Psoas muscle (tissue), 8 donors: Measurements from ENCODE around the gene FGF1. TPM values are rescaled to one million over a fixed set of nuclear protein-coding genes. Genes with fewer than 3 reads are reported as not detected.
A peak's percentile ranks its signal among the peaks of the same experiment; 100 is the strongest.

Experiments used
- ATAC-seq, 4 donors: fragments of 200-7000 bp; cut with Tn5 transposase; one replicate each; pipeline ENCODE4 v1.9.1; 2020; ENCODE audit warnings: moderate library complexity in 3 of 4, mild to moderate bottlenecking in 2 of 4
- DNase-seq, 2 donors: peaks; one replicate each; pipeline ENCODE4 v3.0.0-alpha.2; 2020
- H3K27ac ChIP-seq: fragments of 200-600 bp; one replicate; pipeline ENCODE4 v1.8.0; 2022
- H3K27me3 ChIP-seq, 3 donors: fragments of 200-600 bp in 1 of 3; one replicate each; pipeline versions ENCODE4 v1.6.1 to v1.8.0; 2013 to 2022; ENCODE audit warnings: low read length in 2 of 3, mild to moderate bottlenecking in 2 of 3, moderate library complexity in 1 of 3; ENCODE audit not compliant: insufficient read depth in 3 of 3
- H3K36me3 ChIP-seq, 2 donors: fragments of 200-600 bp in 1 of 2; one replicate each; pipeline versions ENCODE4 v1.6.1 to v1.8.0; 2013 to 2022; ENCODE audit warnings: low read depth in 1 of 2, mild to moderate bottlenecking in 1 of 2, moderate library complexity in 1 of 2; ENCODE audit not compliant: insufficient read depth in 1 of 2
- H3K4me1 ChIP-seq: fragments of 200-600 bp; one replicate; pipeline ENCODE4 v1.8.0; 2022
- H3K4me3 ChIP-seq: fragments of 200-600 bp; one replicate; pipeline ENCODE4 v1.8.0; 2022; ENCODE audit warnings: mild to moderate bottlenecking
- H3K9me3 ChIP-seq: fragments of 200-600 bp; one replicate; pipeline ENCODE4 v1.8.0; 2022
- CTCF ChIP-seq: fragments of 200-600 bp; IDR thresholded peaks from one replicate; pipeline ENCODE4 v1.8.0; 2022; ENCODE audit warnings: antibody characterized with exemption
- WGBS, 3 donors: extraction: QIAGEN DNeasy Blood & Tissue Kit; methylation state at CpG; one replicate each; pipeline versions ENCODE4 v1.1.6 to v1.1.7; 2013; 5-methylcytosine and 5-hydroxymethylcytosine counted together
- intact Hi-C, 2 donors: fragments of 100-400 bp; cut with DNase I; formaldehyde crosslinking; loops; one replicate each; pipeline versions ENCODE4 v1.11.0 to v1.14.2; 2022
- polyA plus RNA-seq, 3 donors: library from polyadenylated mRNA; stranded (reverse); fragments of 200-250 nt; gene quantifications; one replicate each; pipeline ENCODE4 v1.2.3, GENCODE V29; 2013
- total RNA-seq, 4 donors: library from RNA; stranded (reverse); fragmentation: NEBNext Ultra II Directional in 2 of 4; extraction: Animal tissue kit (Norgen Biotek cat#: 25700) in 2 of 4; gene quantifications; one replicate each; pipeline versions ENCODE4 v1.2.1 to v1.2.4, GENCODE V29; 2021 to 2023
- donor health status: healthy with polysubstance abuse.
- donor health status: DM: no; HTN: no; CAD: no; lungs with moderate emphysema.
- donor health status: Bipolar disorder and iron deficiency.
- donor health status: healthy.
- donor health status: DM: yes; HTN: yes; CAD: no.
- donor health status: DM: no; HTN: no; CAD: no.
- donor health status: DM: no; HTN: no; CAD: no.
- donor health status: DM: yes; HTN: yes; CAD: no.

Gene FGF1
- total and polyA plus RNA-seq, 7 donors = 0.34 to 7.1 (median 1.00) TPM

- Histone ChIP-seq H3K27me3 (no peaks in the 10 kb centered on the region), H3K4me1 (peaks cover 10% of the 10 kb centered on the region), H3K9me3 (no peaks in the 10 kb centered on the region), H3K4me3 (no peak overlapping the region), H3K36me3 (no peaks in the 10 kb centered on the region), H3K27ac (no peak overlapping the region)
- no peak for ATAC-seq
- TF ChIP-seq CTCF = no peak
- 82 to 92% (median 89%) methylated on average over 3 of the region's 3 CpGs for WGBS, 3 donors
- no peak for DNase-seq
- intact Hi-C loops = no loop called here
These were observed 6.5 kb upstream of the FGF1 start for GRCh38 chr5:142692321-142692894.

- DNase-seq (no peak), ATAC-seq (no peak)
- 80 to 88% (median 87%) methylated on average over 4 of the region's 4 CpGs for WGBS, 3 donors
- intact Hi-C loops = no loop called here
- Histone ChIP-seq H3K36me3 (no peaks in the 10 kb centered on the region), H3K4me1 (no peaks in the 10 kb centered on the region), H3K27ac (no peak overlapping the region), H3K27me3 (no peaks in the 10 kb centered on the region), H3K4me3 (no peak overlapping the region), H3K9me3 (no peaks in the 10 kb centered on the region)
- TF ChIP-seq CTCF = no peak
These were observed 4.8 kb upstream of the FGF1 start for GRCh38 chr5:142690667-142691066.

DNA sequence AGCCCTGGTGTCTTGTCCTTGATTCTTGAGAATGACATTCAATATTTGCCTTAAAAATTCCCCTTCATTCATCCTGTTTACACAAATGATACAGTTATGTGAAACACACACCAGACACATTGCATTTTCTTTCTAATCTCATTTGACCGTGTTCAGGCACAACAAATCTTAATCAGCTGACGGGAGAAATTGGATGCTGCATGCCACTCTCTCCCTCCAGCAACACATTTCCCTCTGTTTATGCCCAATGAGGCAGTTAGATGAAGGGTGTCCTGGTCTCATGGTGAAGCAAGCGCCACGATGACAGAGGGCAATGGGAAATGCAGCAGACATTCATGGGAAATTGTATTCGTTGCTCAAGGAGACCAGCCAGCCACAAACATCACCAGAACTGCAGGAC is 3.2 kb upstream of the FGF1 start:
- DNase-seq (no peak), ATAC-seq (no peak)
- no peak for TF ChIP-seq CTCF
- Histone ChIP-seq H3K27ac (no peak overlapping the region), H3K4me1 (no peaks in the 10 kb centered on the region), H3K36me3 (no peaks in the 10 kb centered on the region), H3K4me3 (no peak overlapping the region), H3K9me3 (no peaks in the 10 kb centered on the region), H3K27me3 (no peaks in the 10 kb centered on the region)
- WGBS, 3 donors = 58 to 64% (median 60%) methylated on average over 5 of the region's 5 CpGs
- intact Hi-C loops = no loop called here

- no peaks in the 10 kb centered on the region for H3K36me3 ChIP-seq
- no peaks in the 10 kb centered on the region for H3K9me3 ChIP-seq
- H3K4me1 ChIP-seq = no peaks in the 10 kb centered on the region
- no peak overlapping the region for H3K27ac ChIP-seq
- ATAC-seq (peak in 1 of 4 donors; percentile 45), DNase-seq (no peak)
- H3K27me3 ChIP-seq = no peaks in the 10 kb centered on the region
- 50 to 52% (median 52%) methylated on average over 7 of the region's 7 CpGs for WGBS, 3 donors
- no peak overlapping the region for H3K4me3 ChIP-seq
- intact Hi-C loops = no loop called here
- TF ChIP-seq CTCF = no peak
These were observed 2.5 kb upstream of the FGF1 start for GRCh38 chr5:142688281-142688989.
